Adrenal gland (tissue), 5 donors: ENCODE measurements around the gene TMEM61.

Source experiments
- POLR2A ChIP-seq, 2 donors: fragments of 450-650 bp; IDR thresholded peaks; one replicate each; pipeline ENCODE4 v1.6.1; 2017; ENCODE audit warnings: antibody characterized with exemption in 2 of 2, mild to moderate bottlenecking in 2 of 2, moderate library complexity in 1 of 2
- TF ChIP-seq, protein P1 (sequence below), 6 experiments: fragments of 450-650 bp in 4 of 6; fragments of 200-600 bp in 2 of 6; sonication (generic) in 1 of 6; IDR thresholded peaks; 1 replicate in 5 of 6; 2 replicates in 1 of 6; pipeline versions ENCODE4 v1.5.1 to v1.8.0; 2016 to 2021; ENCODE audit warnings: antibody characterized with exemption in 6 of 6, mild to moderate bottlenecking in 2 of 6, moderate library complexity in 1 of 6
- donor health status: DM: no; HTN: no; CAD: no.

GRCh38 chr1:54989968-54990810 lies 9.8 kb downstream of the TMEM61 start:
- TF ChIP-seq, protein P1, sequence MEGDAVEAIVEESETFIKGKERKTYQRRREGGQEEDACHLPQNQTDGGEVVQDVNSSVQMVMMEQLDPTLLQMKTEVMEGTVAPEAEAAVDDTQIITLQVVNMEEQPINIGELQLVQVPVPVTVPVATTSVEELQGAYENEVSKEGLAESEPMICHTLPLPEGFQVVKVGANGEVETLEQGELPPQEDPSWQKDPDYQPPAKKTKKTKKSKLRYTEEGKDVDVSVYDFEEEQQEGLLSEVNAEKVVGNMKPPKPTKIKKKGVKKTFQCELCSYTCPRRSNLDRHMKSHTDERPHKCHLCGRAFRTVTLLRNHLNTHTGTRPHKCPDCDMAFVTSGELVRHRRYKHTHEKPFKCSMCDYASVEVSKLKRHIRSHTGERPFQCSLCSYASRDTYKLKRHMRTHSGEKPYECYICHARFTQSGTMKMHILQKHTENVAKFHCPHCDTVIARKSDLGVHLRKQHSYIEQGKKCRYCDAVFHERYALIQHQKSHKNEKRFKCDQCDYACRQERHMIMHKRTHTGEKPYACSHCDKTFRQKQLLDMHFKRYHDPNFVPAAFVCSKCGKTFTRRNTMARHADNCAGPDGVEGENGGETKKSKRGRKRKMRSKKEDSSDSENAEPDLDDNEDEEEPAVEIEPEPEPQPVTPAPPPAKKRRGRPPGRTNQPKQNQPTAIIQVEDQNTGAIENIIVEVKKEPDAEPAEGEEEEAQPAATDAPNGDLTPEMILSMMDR (IDR thresholded peaks at IDR 0.05), result no peak
- TF ChIP-seq POLR2A (IDR thresholded peaks at IDR 0.05), result no peak
